HFFc6 (cell line): ENCODE results near the gene BRSK1. TPM values are rescaled to one million over a fixed set of nuclear protein-coding genes. Genes with fewer than 3 reads are reported as not detected.

Experiments used
- DNase-seq: peaks from one replicate; pipeline ENCODE4 v3.0.0-alpha.2; 2018
- H3K27ac Mint-ChIP-seq: 2 replicates; pipeline ENCODE4 v1.8.0; 2020; ENCODE audit warnings: mild to moderate bottlenecking, mixed read lengths
- H3K27me3 Mint-ChIP-seq: 2 replicates; pipeline ENCODE4 v1.8.0; 2021; ENCODE audit warnings: mild to moderate bottlenecking, moderate library complexity, mixed read lengths; ENCODE audit not compliant: insufficient read depth
- H3K36me3 Mint-ChIP-seq: 2 replicates; pipeline ENCODE4 v1.8.0; 2021; ENCODE audit warnings: low read depth, mixed read lengths
- H3K4me1 Mint-ChIP-seq: 2 replicates; pipeline ENCODE4 v1.8.0; 2020; ENCODE audit warnings: low read depth, mixed read lengths
- H3K4me3 Mint-ChIP-seq: 2 replicates; pipeline ENCODE4 v1.8.0; 2020; ENCODE audit warnings: mild to moderate bottlenecking, moderate library complexity, mixed read lengths
- H3K9me3 Mint-ChIP-seq: 2 replicates; pipeline ENCODE4 v1.8.0; 2020; ENCODE audit warnings: mild to moderate bottlenecking, mixed read lengths
- CTCF ChIP-seq: fragments of 200-600 bp; sonication (generic); IDR thresholded peaks from 2 replicates; pipeline ENCODE4 v1.5.0; 2021; ENCODE audit warnings: antibody characterized with exemption, mild to moderate bottlenecking
- total RNA-seq, 6 experiments: library from RNA; stranded (reverse); fragmentation: NEBNext Ultra II Directional; extraction: Animal tissue kit (Norgen Biotek cat#: 25700); gene quantifications; 2 replicates in 1 of 6; 3 replicates in 5 of 6; pipeline ENCODE4 v1.2.3, GENCODE V29; 2021

The BRSK1 gene
- total RNA-seq, 6 experiments from 2014 or later: 10.9 to 12.0 (median 11.3) TPM

- no peak for DNase-seq
- no peaks in the 10 kb centered on the region for H3K9me3 Mint-ChIP-seq
- H3K4me1 Mint-ChIP-seq: peaks cover 24% of the 10 kb centered on the region
- TF ChIP-seq CTCF: no peak
- no peak overlapping the region for H3K27ac Mint-ChIP-seq
- H3K27me3 Mint-ChIP-seq: peaks cover 2% of the 10 kb centered on the region; the same call in 1 of the 2 replicates
- H3K36me3 Mint-ChIP-seq: peaks cover 12% of the 10 kb centered on the region
- no peak overlapping the region for H3K4me3 Mint-ChIP-seq
Measured at GRCh38 chr19:55277494-55277893, 6.3 kb upstream of the BRSK1 start.

GRCh38 chr19:55278391-55279135 is 5.2 kb upstream of the BRSK1 start:
- Mint-ChIP-seq H3K27me3 (peaks cover 3% of the 10 kb centered on the region), H3K4me3 (peak overlapping the region; percentile 100), H3K27ac (peak overlapping the region; percentile 99), H3K9me3 (no peaks in the 10 kb centered on the region), H3K4me1 (peaks cover 27% of the 10 kb centered on the region), H3K36me3 (peaks cover 10% of the 10 kb centered on the region)
- DNase-seq: no peak
- no peak for TF ChIP-seq CTCF

- Mint-ChIP-seq H3K27me3 (peaks cover 5% of the 10 kb centered on the region), H3K9me3 (no peaks in the 10 kb centered on the region), H3K4me3 (peak overlapping the region; percentile 100), H3K36me3 (peaks cover 7% of the 10 kb centered on the region; the same call in 1 of the 2 replicates), H3K27ac (peak overlapping the region; percentile 99), H3K4me1 (peaks cover 30% of the 10 kb centered on the region)
- DNase-seq: no peak
- no peak for TF ChIP-seq CTCF
Measured at GRCh38 chr19:55279340-55279739, 4.5 kb upstream of the BRSK1 start.

- peaks cover 7% of the 10 kb centered on the region; the same call in 1 of the 2 replicates for H3K36me3 Mint-ChIP-seq
- TF ChIP-seq CTCF: no peak
- peaks cover 31% of the 10 kb centered on the region for H3K4me1 Mint-ChIP-seq
Measured at GRCh38 chr19:55279770-55280643, 3.8 kb upstream of the BRSK1 start, which contains the start of gene HSPBP1. HSPBP1 (minus strand) TSS chr19:55280110; CDS start chr19:55279608, 502 bp downstream.

GRCh38 chr19:55284405-55285058 is 735 bp downstream of the BRSK1 start:
- Mint-ChIP-seq H3K27me3 (peaks cover 4% of the 10 kb centered on the region; the same call in 1 of the 2 replicates), H3K9me3 (no peaks in the 10 kb centered on the region), H3K4me3 (peak overlapping the region; percentile 82), H3K27ac (peak overlapping the region; percentile 69), H3K4me1 (peaks cover 29% of the 10 kb centered on the region), H3K36me3 (no peaks in the 10 kb centered on the region)
- TF ChIP-seq CTCF: no peak
- no peak for DNase-seq

More at GRCh38 chr19:55279770-55280643, 3.8 kb upstream of the BRSK1 start, which contains the start of gene HSPBP1:
- peaks cover 5% of the 10 kb centered on the region for H3K27me3 Mint-ChIP-seq
- peak within 1 kb of the TSS; percentile 99 for H3K27ac Mint-ChIP-seq
- H3K4me3 Mint-ChIP-seq: peak within 1 kb of the TSS; percentile 100
- H3K9me3 Mint-ChIP-seq: no peaks in the 10 kb centered on the region
- peak; percentile 95 for DNase-seq
